Liver (tissue), 9 donors: Measurements from ENCODE around the gene OR8U1. TPM values are rescaled to one million over a fixed set of nuclear protein-coding genes. Genes with fewer than 3 reads are reported as not detected.

Experiments
- DNase-seq: peaks from one replicate; pipeline ENCODE4 v3.0.0-alpha.2; 2017; ENCODE audit warnings: low spot score
- H3K27ac ChIP-seq, 2 donors: one replicate each; pipeline ENCODE4 v1.7.0; 2013; ENCODE audit warnings: inconsistent platforms in 2 of 2, low read length in 2 of 2, control low read depth in 1 of 2, low read depth in 1 of 2, mild to moderate bottlenecking in 1 of 2
- H3K27me3 ChIP-seq, 4 donors: one replicate each; pipeline versions ENCODE4 v1.6.1 to v1.7.0; 2013; ENCODE audit warnings: low read length in 3 of 4, inconsistent platforms in 1 of 4, mild to moderate bottlenecking in 1 of 4, moderate library complexity in 1 of 4; ENCODE audit not compliant: control insufficient read depth in 4 of 4, insufficient read depth in 4 of 4
- H3K36me3 ChIP-seq, 4 donors: one replicate each; pipeline versions ENCODE4 v1.6.1 to v1.7.0; 2013; ENCODE audit warnings: low read length in 3 of 4, mild to moderate bottlenecking in 3 of 4, low read depth in 1 of 4, moderate library complexity in 1 of 4; ENCODE audit not compliant: control insufficient read depth in 4 of 4, insufficient read depth in 3 of 4
- H3K4me1 ChIP-seq, 4 donors: one replicate each; pipeline versions ENCODE4 v1.6.1 to v1.7.0; 2013; ENCODE audit warnings: low read length in 3 of 4, mild to moderate bottlenecking in 3 of 4, moderate library complexity in 1 of 4; ENCODE audit not compliant: control insufficient read depth in 4 of 4, insufficient read depth in 4 of 4
- H3K4me3 ChIP-seq, 3 donors: one replicate each; pipeline versions ENCODE4 v1.6.1 to v1.7.0; 2013; ENCODE audit warnings: low read length in 3 of 3, control low read depth in 1 of 3, low read depth in 1 of 3, mild to moderate bottlenecking in 1 of 3
- H3K9ac ChIP-seq, 2 donors: one replicate each; pipeline ENCODE4 v1.7.0; 2013; ENCODE audit warnings: low read length in 2 of 2, mild to moderate bottlenecking in 2 of 2, moderate library complexity in 2 of 2, control low read depth in 1 of 2, low read depth in 1 of 2
- H3K9me3 ChIP-seq, 4 donors: one replicate each; pipeline versions ENCODE4 v1.6.1 to v1.7.0; 2013; ENCODE audit warnings: low read length in 3 of 4; ENCODE audit not compliant: control insufficient read depth in 4 of 4
- ATF3 ChIP-seq: IDR thresholded peaks from 2 replicates; pipeline ENCODE4 v1.6.1; 2016; ENCODE audit warnings: antibody characterized with exemption
- CTCF ChIP-seq: fragments of 150-350 bp; IDR thresholded peaks from 2 replicates; pipeline ENCODE4 v1.5.1; 2017; ENCODE audit warnings: improper control_type of control experiment, low read depth, low read length; ENCODE audit not compliant: missing input control
- EGR1 ChIP-seq, 2 donors: IDR thresholded peaks; 2 replicates each; pipeline ENCODE4 v1.6.1; 2016 to 2018; ENCODE audit warnings: antibody characterized with exemption in 2 of 2, low read depth in 2 of 2
- FOXA1 ChIP-seq: IDR thresholded peaks from 2 replicates; pipeline ENCODE4 v1.6.1; 2016; ENCODE audit warnings: antibody characterized with exemption
- FOXA2 ChIP-seq: IDR thresholded peaks from 2 replicates; pipeline ENCODE4 v1.6.1; 2016; ENCODE audit warnings: antibody characterized with exemption
- GABPA ChIP-seq, 2 donors: IDR thresholded peaks in 1 of 2; conservative IDR thresholded peaks in 1 of 2; 2 replicates each; pipeline ENCODE4 v1.6.1; 2016; ENCODE audit warnings: antibody characterized with exemption in 2 of 2, mild to moderate bottlenecking in 1 of 2, moderate library complexity in 1 of 2
- HNF4A ChIP-seq, 2 donors: conservative IDR thresholded peaks; 2 replicates each; pipeline ENCODE4 v1.6.1; 2016; ENCODE audit warnings: antibody characterized with exemption in 2 of 2, mild to moderate bottlenecking in 2 of 2
- HNF4G ChIP-seq: IDR thresholded peaks from 2 replicates; pipeline ENCODE4 v1.6.1; 2016; ENCODE audit warnings: antibody characterized with exemption
- JUND ChIP-seq, 2 donors: IDR thresholded peaks; 2 replicates each; pipeline ENCODE4 v1.6.1; 2016; ENCODE audit warnings: antibody characterized with exemption in 2 of 2
- NR2F2 ChIP-seq: IDR thresholded peaks from 2 replicates; pipeline ENCODE4 v1.6.1; 2016; ENCODE audit warnings: antibody characterized with exemption
- RAD21 ChIP-seq, 2 donors: IDR thresholded peaks; 2 replicates each; pipeline ENCODE4 v1.6.1; 2016; ENCODE audit warnings: antibody characterized with exemption in 2 of 2, mild to moderate bottlenecking in 2 of 2
- REST ChIP-seq: IDR thresholded peaks from 2 replicates; pipeline ENCODE4 v1.6.1; 2016; ENCODE audit warnings: antibody characterized with exemption, mild to moderate bottlenecking
- RXRA ChIP-seq, 2 donors: IDR thresholded peaks; 2 replicates each; pipeline ENCODE4 v1.6.1; 2017 to 2018; ENCODE audit warnings: antibody characterized with exemption in 2 of 2, mild to moderate bottlenecking in 1 of 2
- SP1 ChIP-seq: IDR thresholded peaks from 2 replicates; pipeline ENCODE4 v1.6.1; 2018; ENCODE audit warnings: antibody characterized with exemption, mild to moderate bottlenecking
- TAF1 ChIP-seq: conservative IDR thresholded peaks from 2 replicates; pipeline ENCODE4 v1.6.1; 2016; ENCODE audit warnings: antibody characterized with exemption, mild to moderate bottlenecking
- YY1 ChIP-seq: IDR thresholded peaks from 2 replicates; pipeline ENCODE4 v1.6.1; 2016; ENCODE audit warnings: antibody characterized with exemption, mild to moderate bottlenecking
- WGBS: extraction: QIAGEN DNeasy Blood & Tissue Kit; methylation state at CpG from one replicate; pipeline ENCODE4 v1.1.7; 2013; 5-methylcytosine and 5-hydroxymethylcytosine counted together
- polyA plus RNA-seq, 2 donors: library from polyadenylated mRNA; stranded (reverse) in 1 of 2; unstranded in 1 of 2; fragments of 200-250 nt in 1 of 2; fragments of >200 nt in 1 of 2; fragmentation: Nextera tagmentation in 1 of 2; extraction: Ambion mirVana in 1 of 2; gene quantifications; one replicate each; pipeline versions ENCODE4 v1.2.1 to v1.2.3, GENCODE V29; 2013 to 2015
- total RNA-seq, 2 donors: library from RNA; depleted of rRNA; stranded (reverse); fragments of >200 nt; gene quantifications; one replicate each; pipeline ENCODE4 v1.2.3, GENCODE V29; 2014
- TF ChIP-seq, protein P1 (sequence below): IDR thresholded peaks from 2 replicates; pipeline ENCODE4 v1.6.1; 2016; ENCODE audit warnings: antibody characterized with exemption
- TF ChIP-seq, protein P2 (sequence below): IDR thresholded peaks from 2 replicates; pipeline ENCODE4 v1.6.1; 2016; ENCODE audit warnings: antibody characterized with exemption
- donor health status: healthy.
- donor health status: healthy.
- donor health status: healthy.
- donor health status: healthy.
- donor health status: healthy.

Gene OR8U1
- total and polyA plus RNA-seq, 4 donors, result not detected

DNA sequence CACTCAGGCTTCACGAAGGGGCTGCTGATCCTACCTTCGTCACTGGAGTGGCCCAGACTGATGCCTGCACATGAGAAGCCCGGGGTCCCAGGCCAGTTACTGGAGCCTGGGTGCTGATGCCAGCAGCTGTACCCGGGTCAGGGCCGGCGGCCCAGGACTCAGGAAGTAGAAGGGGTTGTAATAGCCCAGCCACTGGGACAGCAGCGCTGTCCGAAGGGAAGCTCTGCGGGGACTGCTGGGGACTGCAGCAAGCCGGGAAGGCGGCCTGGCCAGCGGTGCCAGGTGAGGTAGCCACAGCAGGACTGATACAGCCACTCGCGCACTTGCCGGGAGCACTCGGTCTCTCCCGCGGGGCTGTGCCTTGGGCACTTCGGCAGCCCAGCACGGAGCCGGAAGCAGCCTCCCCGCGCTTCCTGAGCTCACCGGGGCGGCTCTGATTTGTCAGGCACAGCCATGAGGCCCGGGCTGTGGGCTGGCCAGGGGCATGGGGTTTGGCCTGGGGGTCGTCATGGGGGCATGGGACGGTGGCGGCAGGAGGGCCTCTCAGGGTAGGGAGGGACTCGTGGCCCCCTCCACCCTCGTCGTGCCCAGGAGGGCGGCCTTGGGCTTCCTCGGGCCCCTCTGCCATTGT is 43.4 kb upstream of the OR8U1 start:
- Histone ChIP-seq H3K27ac (no peak overlapping the region), H3K36me3 (no peaks in the 10 kb centered on the region), H3K4me1 (no peaks in the 10 kb centered on the region), H3K9ac (no peak overlapping the region), H3K9me3 (peaks cover 0 to 2% (median 0%) of the 10 kb centered on the region in 4 donors), H3K4me3 (no peak overlapping the region), H3K27me3 (no peaks in the 10 kb centered on the region)
- TF ChIP-seq RAD21 (IDR thresholded peaks at IDR 0.05), result no peak
- TF ChIP-seq REST, result no peak
- no peak for TF ChIP-seq RXRA (IDR thresholded peaks at IDR 0.05)
- TF ChIP-seq HNF4A (conservative IDR thresholded peaks at IDR 0.05), result no peak
- TF ChIP-seq ATF3, result no peak
- no peak for TF ChIP-seq FOXA2
- TF ChIP-seq SP1, result no peak
- no peak for TF ChIP-seq YY1
- TF ChIP-seq JUND (IDR thresholded peaks at IDR 0.05), result no peak
- TF ChIP-seq, protein P1, sequence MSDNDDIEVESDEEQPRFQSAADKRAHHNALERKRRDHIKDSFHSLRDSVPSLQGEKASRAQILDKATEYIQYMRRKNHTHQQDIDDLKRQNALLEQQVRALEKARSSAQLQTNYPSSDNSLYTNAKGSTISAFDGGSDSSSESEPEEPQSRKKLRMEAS, result no peak
- 85% methylated on average over 34 of the region's 34 CpGs for WGBS
- no peak for DNase-seq

DNA sequence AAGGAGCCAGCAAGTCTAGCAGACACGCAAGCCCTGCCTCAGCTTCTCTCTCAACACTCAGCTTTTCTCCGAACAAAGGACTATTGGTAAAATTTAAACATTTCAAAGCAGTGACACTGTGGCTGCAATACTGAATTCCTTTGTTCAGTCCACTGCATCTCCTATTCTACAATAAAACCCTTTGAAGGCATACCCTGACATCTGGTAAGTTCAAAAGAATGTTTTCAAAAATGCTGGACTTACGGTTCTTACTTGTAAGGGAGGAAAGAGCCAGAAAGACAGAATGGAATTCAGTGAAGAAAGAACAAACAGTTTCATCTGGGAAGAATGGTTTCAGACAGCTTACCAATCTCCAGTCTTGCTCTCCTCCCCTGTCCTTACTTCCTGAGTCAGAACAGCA is 42.3 kb upstream of the OR8U1 start:
- Histone ChIP-seq H3K9me3 (peaks cover 0 to 2% (median 0%) of the 10 kb centered on the region in 4 donors), H3K27ac (no peak overlapping the region), H3K4me3 (no peak overlapping the region), H3K4me1 (no peaks in the 10 kb centered on the region), H3K27me3 (no peaks in the 10 kb centered on the region), H3K9ac (no peak overlapping the region), H3K36me3 (no peaks in the 10 kb centered on the region)
- WGBS, result 63% methylated on average over 3 of the region's 3 CpGs
- no peak for DNase-seq
- TF ChIP-seq REST (no peak), NR2F2 (no peak), JUND (IDR thresholded peaks at IDR 0.05) (no peak), EGR1 (IDR thresholded peaks at IDR 0.05; ENCODE audit: low read depth in 2 of 2) (no peak), HNF4G (no peak), FOXA1 (no peak), HNF4A (conservative IDR thresholded peaks at IDR 0.05) (no peak), FOXA2 (no peak), RAD21 (IDR thresholded peaks at IDR 0.05) (no peak), YY1 (no peak), TAF1 (no peak), ATF3 (no peak), GABPA (IDR thresholded peaks at IDR 0.05 in 1 of 2, conservative IDR thresholded peaks at IDR 0.05 in 1 of 2) (no peak), SP1 (no peak), CTCF (no peak)
- TF ChIP-seq, protein P1, result no peak
- TF ChIP-seq, protein P2, sequence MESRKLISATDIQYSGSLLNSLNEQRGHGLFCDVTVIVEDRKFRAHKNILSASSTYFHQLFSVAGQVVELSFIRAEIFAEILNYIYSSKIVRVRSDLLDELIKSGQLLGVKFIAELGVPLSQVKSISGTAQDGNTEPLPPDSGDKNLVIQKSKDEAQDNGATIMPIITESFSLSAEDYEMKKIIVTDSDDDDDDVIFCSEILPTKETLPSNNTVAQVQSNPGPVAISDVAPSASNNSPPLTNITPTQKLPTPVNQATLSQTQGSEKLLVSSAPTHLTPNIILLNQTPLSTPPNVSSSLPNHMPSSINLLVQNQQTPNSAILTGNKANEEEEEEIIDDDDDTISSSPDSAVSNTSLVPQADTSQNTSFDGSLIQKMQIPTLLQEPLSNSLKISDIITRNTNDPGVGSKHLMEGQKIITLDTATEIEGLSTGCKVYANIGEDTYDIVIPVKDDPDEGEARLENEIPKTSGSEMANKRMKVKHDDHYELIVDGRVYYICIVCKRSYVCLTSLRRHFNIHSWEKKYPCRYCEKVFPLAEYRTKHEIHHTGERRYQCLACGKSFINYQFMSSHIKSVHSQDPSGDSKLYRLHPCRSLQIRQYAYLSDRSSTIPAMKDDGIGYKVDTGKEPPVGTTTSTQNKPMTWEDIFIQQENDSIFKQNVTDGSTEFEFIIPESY, result no peak
